Uterus (tissue), 2 donors: ENCODE measurements around the gene CORO6.

ENCODE experiments used
- CTCF ChIP-seq, 4 experiments: fragments of 200-600 bp in 2 of 4; fragments of 450-650 bp in 2 of 4; sonication (generic) in 2 of 4; IDR thresholded peaks; one replicate each; pipeline ENCODE4 v1.5.1; 2016 to 2019; ENCODE audit warnings: antibody characterized with exemption in 4 of 4, mild to moderate bottlenecking in 2 of 4, moderate library complexity in 1 of 4
- POLR2A ChIP-seq, 2 donors: fragments of 450-650 bp; IDR thresholded peaks; one replicate each; pipeline ENCODE4 v1.6.1; 2016; ENCODE audit warnings: antibody characterized with exemption in 2 of 2, mild to moderate bottlenecking in 1 of 2, moderate library complexity in 1 of 2

- TF ChIP-seq CTCF (IDR thresholded peaks at IDR 0.05) (no peak), POLR2A (IDR thresholded peaks at IDR 0.05) (no peak)
Measured at GRCh38 chr17:29655323-29655722, 32.6 kb upstream of the CORO6 start.
